ENCODE measurements around the gene ELMO1.
A peak's percentile ranks its signal among the peaks of the same experiment; 100 is the strongest.

ELMO1 gene

DNA sequence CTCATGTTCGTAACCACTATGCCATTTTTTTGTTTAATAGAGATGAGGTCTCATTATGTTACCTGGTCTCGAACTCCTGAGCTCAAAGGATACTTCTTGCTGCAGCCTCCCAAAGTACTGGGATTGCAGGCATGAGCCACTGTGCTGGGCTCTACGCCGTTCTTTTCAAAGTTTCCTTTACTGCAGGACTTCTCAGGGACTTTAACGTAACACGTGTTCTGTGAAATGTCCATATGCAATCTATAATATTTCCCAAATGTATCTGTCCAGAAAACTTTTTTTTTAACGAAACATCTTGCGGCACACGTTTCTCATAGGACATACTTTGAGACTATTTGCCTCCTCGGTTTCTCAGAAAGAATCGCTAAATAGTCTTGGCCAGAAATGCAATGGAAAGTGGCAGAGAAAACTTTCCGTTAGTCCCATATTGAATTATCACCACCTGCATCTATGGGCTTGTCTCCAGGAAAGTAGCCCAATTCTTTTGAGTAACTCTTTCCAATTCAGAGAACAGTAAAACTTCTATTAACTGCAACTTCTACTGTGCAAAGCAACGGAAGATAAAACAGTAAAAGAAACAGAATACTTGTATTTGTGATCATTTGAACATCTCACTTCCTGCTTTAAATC lies 96.3 kb downstream of the ELMO1 start:
- DNase-seq (ENCODE audit: low read depth in 1 of 2, low spot score in 1 of 2): no peak

DNA sequence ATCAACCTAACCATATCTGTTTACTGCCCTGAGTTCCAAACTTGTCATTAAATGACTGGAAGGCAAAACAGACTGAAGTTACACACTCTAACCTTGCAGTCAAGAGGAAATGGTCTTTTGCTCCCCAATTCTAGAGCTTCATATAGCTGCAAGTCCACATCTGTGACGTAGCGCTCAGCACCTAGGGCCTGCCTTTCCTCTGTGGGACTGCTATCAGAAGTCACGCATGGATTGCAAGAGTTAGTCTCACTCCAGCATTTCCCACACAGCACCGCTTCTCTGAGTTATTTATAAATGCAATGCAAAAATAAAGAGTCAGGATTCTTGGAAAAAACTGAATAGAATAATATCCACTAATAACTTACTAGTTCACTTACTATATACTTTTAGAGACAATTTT lies 96.9 kb downstream of the ELMO1 start:
- DNase-seq (ENCODE audit: low read depth in 1 of 2, low spot score in 1 of 2): no peak

DNA sequence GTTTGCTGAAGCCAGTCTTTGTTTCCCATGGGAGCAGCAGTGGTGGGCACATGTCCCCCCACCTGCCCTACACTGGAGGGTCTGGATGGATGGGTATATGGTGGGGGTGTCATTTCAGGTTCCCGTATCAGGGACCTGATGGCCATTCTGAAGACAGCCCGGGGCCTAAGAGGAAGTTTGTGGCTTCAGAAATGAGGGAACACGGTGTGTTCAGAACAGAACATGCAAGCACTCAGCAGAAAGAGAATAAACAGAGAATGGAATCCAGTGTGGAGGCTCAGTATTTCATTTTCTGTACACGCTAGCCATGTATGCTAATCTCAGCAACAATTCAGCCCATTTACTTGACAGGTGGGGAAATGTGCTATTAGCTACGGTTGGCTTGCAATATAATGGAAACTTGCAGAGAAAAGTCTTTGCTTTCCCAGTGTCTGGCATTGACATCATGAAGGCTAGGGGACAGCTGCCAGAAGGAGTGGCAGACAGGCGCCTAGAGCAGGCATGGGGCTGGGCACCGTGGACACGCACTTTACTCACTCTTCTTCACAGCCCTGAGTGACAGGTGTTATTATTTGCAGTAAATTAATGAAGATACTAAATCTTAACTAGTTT lies 98.6 kb downstream of the ELMO1 start:
- DNase-seq (ENCODE audit: low read depth in 1 of 2, low spot score in 1 of 2): no peak

DNA sequence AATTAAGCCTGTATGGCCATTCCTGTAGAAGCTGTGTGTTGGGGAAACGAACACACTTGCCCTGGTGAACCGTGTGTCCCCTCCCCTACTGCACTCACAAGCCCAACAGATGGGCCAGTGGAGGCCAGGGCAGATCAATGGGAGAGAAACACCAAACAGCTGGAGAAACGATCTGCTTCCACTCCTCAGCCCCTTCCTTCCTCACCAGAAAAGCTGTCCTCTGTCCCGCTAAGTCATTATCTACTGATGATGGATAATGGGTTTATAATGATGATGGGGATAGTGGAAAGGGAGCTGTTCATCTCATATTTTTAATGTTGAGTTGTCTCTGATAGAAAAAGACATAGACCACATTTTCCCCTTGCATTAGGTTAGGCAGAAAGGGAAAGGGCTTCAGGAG lies 99.7 kb downstream of the ELMO1 start:
- DNase-seq (ENCODE audit: low read depth in 1 of 2, low spot score in 1 of 2): no peak

DNA sequence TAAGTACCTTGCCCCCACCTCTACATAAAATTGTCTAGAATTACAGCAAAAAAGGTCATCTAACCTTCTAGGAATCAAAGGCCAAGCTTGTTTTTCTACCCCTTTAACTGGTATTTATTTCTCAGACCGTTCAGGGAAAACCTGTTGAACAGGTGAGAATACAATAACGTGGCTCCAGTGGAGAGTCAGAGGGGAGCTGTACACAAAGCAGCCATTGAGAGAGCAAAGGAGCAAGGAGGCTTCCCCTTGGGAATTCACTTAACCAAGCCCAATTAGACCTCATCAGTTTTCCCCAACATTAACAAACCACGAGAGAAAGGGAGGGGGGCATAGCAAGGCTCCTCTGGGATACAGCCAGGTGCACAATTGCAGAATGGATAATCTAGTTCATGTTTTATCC lies 101.9 kb downstream of the ELMO1 start:
- DNase-seq (ENCODE audit: low read depth in 1 of 2, low spot score in 1 of 2): no peak

DNA sequence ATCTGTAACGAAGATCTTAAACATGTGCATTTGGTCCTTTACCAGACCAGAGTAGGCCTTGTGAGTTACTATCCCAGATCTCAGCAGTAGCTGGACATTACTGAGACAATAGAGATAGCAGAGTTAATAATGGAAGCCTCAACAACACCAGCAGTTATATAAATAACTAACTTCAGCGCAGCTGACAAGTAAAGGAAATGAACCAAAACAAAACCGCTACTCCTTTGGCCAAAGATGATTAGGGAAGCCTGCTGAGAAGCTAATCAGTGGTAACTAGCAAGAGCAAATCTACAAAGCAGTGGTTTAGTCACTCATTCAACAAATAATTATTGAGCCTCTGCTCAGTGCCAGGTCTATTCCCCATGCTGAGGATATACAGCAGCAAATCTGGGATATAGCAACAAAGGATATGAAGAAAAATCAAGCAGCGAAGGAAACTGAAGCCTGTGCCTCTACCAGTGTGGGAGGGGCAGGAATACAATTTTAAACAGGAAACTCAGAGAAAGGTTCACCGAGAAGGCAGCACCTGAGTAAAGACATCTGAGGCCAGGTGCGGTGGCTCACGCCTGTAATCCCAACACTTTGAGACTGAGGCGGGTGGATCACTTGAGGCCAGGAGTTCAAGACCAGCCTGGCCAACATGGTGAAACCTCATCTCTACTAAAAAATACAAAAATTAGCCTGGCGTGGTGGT lies 103.6 kb downstream of the ELMO1 start:
- no peak for DNase-seq (ENCODE audit: low read depth in 1 of 2, low spot score in 1 of 2)

DNA sequence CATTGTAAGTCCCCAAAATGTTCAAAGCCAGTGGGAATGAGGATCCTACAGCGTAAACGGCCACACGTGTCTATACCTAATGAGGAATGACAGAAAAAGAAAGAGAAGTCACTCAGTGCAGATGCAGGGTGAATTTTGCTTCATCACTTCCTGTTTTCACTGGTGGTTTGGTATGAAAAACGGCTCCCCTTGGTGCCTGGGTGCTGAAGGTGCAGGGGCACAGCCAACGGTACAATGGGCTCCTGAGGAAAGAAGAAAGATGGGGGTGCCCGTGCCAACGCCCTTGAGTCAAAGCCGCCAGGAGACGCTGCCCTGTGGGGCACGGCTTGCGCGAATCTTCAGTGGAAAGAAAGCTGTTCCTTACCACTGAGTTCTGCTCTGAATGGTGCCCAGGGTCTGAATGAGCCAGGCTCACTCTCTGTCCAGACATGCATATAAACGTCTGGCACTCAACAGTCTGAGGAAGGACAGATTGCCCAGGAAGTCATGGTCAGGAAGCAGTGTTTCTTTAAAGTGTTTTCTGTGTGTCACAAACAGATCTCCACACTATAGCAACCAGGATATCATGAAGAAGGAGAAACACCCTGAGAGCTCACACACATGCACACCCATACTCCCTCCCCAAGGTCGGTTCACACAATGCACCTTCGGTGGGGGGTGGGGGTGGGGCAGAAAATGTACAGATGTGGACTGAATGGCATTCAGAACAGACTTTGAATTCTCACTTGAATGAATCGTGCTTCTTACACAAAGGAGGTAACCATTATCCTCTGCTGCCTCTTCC lies 105.8 kb downstream of the ELMO1 start:
- peak; percentile 36 to 72 for DNase-seq (ENCODE audit: low read depth in 1 of 2, low spot score in 1 of 2)

DNA sequence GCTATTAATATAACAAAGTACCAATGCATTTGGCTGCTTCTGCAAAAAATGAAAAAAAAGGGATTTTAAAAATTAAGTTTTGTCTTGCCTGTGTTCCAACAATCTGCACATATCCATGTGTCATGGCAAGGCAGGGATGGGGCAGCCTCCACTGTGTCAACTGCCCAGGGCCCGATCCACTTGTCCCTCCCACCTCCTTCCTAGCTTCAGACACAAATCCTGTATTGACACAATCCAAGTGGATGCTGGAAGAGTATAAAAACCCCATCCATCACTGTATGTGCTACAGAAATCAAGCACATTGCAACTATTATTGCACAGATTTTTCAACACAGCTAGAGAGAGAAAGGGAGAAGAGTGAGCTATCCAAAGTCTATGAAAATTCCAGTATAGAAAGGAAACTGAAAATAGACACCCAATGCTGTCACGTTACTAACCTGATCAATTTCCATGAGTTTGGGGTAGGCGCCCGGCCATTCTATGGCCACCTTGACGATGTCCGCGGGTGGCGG lies 106.4 kb downstream of the ELMO1 start:
- DNase-seq (ENCODE audit: low read depth in 1 of 2, low spot score in 1 of 2): no peak

DNA sequence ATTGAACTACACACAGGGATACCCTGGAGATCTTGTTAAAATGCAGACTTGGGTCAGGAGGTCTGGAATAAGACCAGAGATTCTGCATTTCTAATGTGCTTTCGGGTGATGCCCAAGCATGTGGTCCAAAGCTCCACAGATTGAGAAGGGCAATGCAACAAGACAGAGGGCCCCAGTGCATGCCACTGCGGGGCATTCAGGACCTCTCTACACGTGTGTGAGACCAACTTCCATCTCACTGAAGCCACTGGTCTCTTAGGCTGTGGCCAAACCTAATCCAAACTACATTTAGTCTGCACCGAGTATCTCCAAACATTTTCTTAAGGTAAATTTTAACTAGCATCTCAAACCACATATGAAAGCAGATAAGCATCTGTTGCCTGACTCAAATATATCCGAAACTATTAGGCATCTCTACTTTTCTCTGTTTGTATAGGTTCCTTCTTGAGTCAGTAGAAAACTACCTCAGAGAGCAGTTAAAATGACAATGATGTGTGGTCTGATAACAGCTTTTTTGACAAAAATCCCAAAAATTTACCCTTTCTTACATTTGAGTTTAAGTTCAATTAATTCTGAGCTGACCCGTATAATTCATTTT lies 107.5 kb downstream of the ELMO1 start:
- no peak for DNase-seq (ENCODE audit: low read depth in 1 of 2, low spot score in 1 of 2)

DNA sequence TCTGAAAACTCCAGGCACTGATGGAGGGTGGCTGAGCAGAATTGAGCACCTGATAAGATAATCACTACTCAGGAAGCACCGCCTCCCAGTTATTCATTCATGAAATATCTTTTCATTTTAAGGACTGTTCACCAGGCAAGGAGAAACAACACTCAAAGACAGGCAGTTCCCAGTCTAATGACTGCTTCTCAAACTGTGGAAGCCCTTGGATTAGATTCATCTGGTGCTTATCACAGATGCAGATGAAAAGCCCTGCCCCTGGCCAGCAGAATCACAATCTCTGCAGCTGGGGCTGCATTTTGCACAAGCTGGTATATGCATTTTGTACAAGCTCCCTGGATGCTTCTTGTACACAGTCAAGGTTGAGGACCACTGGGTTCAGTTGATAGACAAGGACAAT lies 109.7 kb downstream of the ELMO1 start:
- no peak for DNase-seq (ENCODE audit: low read depth in 1 of 2, low spot score in 1 of 2)

DNA sequence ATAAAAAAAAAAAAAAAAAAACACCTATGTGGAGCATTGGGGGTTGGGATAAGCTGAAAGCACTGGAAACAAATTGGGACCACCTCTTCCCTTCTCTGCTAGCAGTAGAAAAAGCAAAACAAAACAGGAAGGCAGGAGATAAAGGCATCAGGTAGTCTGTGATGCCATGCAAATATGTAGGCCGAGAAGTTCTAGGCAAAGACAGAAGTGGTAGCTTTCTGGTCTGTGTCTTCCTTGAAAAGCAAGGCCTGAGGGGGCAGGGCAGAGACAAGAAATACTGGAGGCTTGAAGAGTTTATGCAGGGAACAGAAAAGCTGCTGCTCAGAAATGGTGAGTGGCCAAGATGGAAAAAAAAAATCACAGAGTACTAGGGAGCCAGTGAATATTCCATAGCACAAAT lies 111.1 kb downstream of the ELMO1 start:
- DNase-seq (ENCODE audit: low read depth in 1 of 2, low spot score in 1 of 2): no peak

DNA sequence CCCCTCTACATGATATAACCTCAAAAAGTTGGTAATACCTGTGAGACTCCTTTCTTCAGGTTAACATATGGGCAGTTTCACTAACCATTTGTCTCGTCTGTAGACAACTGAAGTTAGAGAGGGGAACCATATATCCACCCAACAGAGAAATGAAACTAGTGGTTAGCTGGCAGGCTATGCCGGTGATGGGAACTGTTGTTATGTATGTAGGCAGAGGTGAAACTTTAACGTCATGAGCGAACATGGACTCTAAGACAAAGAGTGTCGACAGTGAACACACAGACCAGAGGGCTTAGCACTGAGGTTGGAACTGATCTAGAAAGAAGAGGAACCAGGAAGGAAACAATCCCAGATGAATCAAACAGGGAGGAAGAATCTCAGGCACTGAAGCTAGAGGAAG lies 112.4 kb downstream of the ELMO1 start:
- DNase-seq (ENCODE audit: low read depth in 1 of 2, low spot score in 1 of 2): no peak

DNA sequence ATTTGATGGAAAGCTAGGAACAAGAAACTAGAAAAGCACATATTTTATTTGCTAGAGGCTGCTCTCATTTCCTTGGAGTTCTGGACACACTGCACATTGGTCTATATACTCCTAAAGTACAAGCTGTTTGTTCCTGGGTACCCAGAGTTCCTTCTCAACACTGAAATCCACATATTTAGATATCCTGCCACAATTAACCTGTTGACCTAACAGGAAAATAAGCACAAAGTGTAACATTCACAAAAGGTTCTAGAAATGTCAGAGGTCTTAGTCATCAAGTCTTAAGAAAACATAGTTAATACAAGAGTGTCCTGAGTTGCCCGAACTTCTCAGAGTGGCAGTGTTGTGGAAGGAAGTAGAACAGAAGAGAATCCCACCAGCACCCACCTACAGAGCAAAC lies 115.6 kb downstream of the ELMO1 start:
- DNase-seq (ENCODE audit: low read depth in 1 of 2, low spot score in 1 of 2): no peak

DNA sequence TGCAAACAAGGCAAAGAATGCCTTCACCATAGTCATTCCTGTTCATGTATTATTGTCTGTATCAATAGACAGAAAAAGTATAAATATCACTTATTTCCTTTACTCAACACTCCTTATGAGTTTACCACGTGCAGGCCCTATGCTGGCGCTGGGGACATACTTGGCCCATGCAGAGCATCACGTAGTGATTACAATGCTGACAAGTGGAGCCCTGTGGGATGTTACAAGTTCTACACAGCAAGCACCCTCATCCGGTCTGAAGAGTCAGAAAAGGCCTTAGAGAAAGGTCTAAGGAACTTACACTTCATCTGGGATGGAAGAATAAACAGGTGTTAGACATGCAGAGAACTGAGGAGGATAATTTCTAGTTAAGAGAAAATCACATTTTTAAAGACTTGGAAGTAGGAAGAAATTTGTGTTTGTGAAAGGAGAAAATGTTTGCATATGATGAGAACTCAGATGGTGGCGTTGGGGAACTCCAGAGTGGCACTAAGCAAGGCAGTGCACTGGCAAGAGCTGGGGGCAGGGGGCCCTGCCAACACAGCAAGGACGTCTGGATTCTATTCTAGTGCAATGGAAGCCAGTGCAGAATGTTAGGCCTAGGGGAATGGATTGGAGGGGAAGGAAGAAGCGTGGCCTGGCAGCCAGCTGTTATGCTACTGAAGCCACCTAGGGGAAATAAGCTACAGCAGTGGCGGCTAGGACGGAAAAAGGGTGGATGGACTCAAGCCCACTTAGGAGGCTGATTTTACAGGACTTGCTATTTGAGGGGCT lies 116.2 kb downstream of the ELMO1 start:
- no peak for DNase-seq (ENCODE audit: low read depth in 1 of 2, low spot score in 1 of 2)

DNA sequence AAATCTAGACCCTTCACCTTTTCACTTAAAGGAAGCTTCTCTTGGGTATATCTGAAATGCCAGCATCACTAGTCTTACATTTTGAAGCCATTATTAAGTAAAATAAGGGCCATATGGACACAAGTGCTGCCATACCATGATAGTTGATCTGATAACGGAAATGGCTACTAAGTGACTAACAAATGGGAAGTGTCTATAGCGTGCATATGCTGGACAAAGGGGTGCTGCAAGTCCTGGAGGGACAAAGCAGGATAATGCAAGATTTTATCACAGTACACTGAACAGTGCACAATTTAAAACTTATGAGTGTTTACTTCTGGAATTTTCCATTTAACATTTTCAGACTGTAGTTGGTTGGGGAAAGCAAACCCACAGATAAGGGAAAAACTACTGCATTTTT lies 117.9 kb downstream of the ELMO1 start:
- no peak for DNase-seq (ENCODE audit: low read depth in 1 of 2, low spot score in 1 of 2)

DNA sequence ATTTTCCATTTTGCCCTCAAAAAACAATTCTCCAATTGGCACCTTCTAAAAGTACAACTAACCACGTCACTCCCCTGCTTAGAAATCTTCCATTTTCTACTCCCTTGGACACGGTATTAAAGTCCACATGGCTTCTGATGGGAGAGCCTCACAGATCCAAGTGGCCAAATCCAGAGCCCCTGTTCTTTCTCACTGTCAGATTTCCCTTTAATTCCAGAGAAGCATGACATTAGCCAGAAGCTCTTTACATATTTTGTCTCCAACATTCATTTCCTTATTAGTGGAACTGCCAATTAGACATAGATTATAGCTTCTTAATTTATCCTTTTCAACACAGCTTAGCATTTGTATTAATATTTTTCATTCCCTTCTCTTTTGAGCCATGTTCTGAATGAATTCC lies 118.7 kb downstream of the ELMO1 start:
- no peak for DNase-seq (ENCODE audit: low read depth in 1 of 2, low spot score in 1 of 2)

DNA sequence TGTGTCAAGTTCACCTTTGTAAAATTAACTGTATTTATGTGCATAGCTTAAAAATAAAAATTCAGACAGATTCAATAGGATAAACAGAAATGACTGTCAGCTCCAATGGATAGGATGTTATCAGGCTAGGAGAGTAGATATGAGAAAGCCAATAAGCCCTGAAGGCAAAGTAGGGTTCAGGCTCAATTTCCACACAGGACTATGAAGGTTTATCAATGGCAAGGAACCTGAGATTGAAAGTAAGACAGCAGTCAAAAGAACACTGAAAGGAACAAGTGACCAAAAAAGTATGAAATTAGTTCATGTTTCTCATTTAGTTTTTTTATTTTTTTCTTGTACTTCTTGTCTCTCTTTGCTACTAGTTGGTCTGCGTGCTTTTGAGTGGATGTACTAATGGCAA lies 121.4 kb downstream of the ELMO1 start:
- DNase-seq (ENCODE audit: low read depth in 1 of 2, low spot score in 1 of 2): no peak

DNA sequence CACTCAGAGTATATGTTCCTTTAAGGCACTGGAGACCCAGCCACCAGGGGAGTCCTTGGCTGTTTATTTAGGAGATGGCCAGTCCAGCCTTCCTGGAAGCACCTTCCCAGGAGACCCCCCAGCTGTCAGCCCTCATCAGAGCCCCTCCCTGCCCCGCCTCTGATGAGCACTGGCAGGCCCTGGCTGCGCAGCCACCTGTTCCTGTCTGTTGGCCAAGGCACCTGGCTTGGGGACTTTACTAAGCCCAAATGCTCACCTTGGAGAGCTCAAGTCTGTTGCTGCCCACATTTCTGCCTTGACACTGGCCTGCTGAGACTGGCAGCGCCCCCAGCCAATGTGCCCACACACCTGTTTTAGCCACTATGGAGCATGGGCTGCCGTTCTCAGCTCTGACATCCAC lies 124.7 kb downstream of the ELMO1 start:
- DNase-seq (ENCODE audit: low read depth in 1 of 2, low spot score in 1 of 2): no peak

DNA sequence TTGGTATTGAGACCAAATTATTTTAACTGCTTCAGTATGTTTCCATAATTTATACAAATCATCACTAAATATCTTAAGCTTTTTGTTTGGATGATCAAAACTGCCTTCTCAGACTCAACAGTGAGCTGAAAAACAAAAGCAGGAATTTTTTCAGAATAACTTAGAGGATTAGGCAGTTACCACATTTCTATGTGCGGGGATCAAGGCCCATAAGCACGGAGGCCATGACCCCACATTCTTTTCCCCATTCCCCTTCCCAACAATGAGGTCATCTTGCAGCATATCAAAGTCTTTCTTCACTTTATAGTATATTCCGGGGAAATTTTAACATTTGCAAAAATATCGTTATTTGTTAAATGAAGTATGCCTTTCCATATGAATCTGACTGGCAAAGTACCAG lies 125.8 kb downstream of the ELMO1 start:
- DNase-seq (ENCODE audit: low read depth in 1 of 2, low spot score in 1 of 2): no peak

DNA sequence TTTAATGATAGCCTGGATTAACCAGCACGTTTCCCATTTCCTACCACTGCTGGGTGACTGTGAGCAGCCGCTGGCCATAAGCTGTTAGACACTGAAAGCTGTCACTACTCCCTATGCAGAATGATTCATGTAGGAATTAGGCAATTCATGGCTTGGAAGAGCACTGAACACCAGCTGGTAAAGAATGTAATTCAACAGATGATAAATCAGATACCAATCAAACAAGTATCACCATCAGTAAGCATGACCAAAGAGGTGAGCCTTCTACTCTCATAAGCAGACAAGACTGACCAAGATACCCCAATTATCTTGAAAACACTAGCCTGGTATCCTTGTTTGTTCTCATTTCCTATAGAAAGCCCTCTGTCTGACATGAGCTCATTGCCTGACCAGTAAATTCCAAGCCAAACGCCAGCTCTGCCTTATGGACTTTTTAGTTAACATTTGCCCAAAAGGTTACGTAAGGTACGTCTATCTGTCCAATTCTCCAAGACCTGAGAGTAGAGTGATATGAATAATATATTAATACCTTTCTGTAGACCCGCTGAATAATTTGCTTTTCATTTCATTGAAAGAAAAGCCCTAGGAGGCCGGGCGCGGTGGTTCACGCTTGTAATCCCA lies 127.7 kb downstream of the ELMO1 start:
- no peak for DNase-seq (ENCODE audit: low read depth in 1 of 2, low spot score in 1 of 2)
